ACC112 (cell line): ENCODE measurements around the gene MARCHF9.
"Not testable (repeated sequence)": the region's sequence is repeated elsewhere in the genome, so short reads cannot be mapped to it uniquely, and the experiment has no call there.

ENCODE experiments used
- H2AFZ ChIP-seq: fragments of 200-600 bp; sonication (generic); one replicate; pipeline ENCODE4 v1.6.0; 2017; ENCODE audit warnings: antibody characterized with exemption, low read length; ENCODE audit not compliant: unreplicated experiment
- H3K27ac ChIP-seq: fragments of 200-600 bp; sonication (generic); 2 replicates; pipeline ENCODE4 v1.5.1; 2014; ENCODE audit warnings: low read depth, mild to moderate bottlenecking, antibody characterized with exemption, low read length, moderate library complexity
- H3K27me3 ChIP-seq: fragments of 200-600 bp; sonication (generic); 2 replicates; pipeline ENCODE4 v1.6.1; 2014; ENCODE audit warnings: mild to moderate bottlenecking, antibody characterized with exemption, low read length, moderate library complexity, mixed read lengths; ENCODE audit not compliant: insufficient read depth
- H3K36me3 ChIP-seq: fragments of 200-600 bp; sonication (generic); 2 replicates; pipeline ENCODE4 v1.6.1; 2016; ENCODE audit warnings: mild to moderate bottlenecking, antibody characterized with exemption, low read length, moderate library complexity, mixed read lengths; ENCODE audit not compliant: insufficient read depth
- H3K4me1 ChIP-seq: fragments of 200-600 bp; sonication (generic); one replicate; pipeline ENCODE4 v1.6.1; 2016; ENCODE audit warnings: low read length, mixed read lengths; ENCODE audit not compliant: insufficient read depth, unreplicated experiment, control insufficient read depth
- H3K4me3 ChIP-seq: fragments of 200-600 bp; sonication (generic); 2 replicates; pipeline ENCODE4 v1.5.1; 2014; ENCODE audit warnings: mild to moderate bottlenecking, low read depth, low read length
- H3K79me2 ChIP-seq: fragments of 200-600 bp; sonication (generic); one replicate; pipeline ENCODE4 v1.6.0; 2016; ENCODE audit warnings: low read length; ENCODE audit not compliant: control insufficient read depth, unreplicated experiment, insufficient read depth

The MARCHF9 gene

DNA sequence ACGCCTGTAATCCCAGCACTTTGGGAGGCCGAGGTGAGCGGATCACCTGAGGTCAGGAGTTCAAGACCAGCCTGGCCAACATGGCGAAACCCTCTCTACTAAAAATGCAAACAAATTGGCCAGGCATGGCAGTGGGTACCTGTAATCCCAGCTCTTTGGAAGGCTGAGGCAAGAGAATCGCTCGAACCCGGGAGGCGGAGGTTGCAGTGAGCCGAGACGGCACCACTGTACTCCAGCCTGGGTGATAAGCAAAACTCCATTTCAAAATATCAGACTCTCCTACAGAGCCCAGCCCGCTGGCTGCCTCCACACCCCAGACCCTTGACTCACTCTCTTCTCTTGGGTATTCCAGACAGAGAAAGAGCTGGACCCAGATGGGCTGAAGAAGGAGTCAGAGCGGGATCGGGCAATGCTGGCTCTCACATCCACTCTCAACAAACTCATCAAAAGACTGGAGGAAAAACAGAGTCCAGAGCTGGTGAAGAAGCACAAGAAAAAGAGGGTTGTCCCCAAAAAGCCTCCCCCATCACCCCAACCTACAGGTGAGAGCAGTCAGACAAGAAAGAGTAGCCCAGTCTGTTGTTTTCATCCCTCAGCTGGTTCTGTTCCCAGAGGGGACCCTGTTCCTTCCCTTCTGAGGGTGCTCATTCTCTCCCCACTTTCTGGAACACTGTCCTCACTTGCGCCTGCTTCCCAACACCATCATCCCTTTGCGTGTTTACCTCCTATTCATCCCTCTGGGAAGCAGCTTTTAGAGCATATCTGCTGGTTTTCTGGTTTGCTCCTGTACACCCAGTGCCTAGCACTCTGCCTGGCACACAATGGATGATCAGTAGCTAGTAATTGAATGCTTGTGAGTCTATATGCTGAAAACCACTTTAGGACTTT, 36.0 kb upstream of the MARCHF9 start:
- H3K4me3 ChIP-seq: no peak overlapping the region
- H3K27me3 ChIP-seq: no peaks in the 10 kb centered on the region
- peaks cover 17% of the 10 kb centered on the region; the same call in 1 of the 2 replicates for H3K36me3 ChIP-seq
- H3K27ac ChIP-seq: no peak overlapping the region
- H3K79me2 ChIP-seq: no peaks in the 10 kb centered on the region
- H3K4me1 ChIP-seq: no peaks in the 10 kb centered on the region
- H2AFZ ChIP-seq: no peak overlapping the region

- Histone ChIP-seq H2AFZ (no peak overlapping the region), H3K27me3 (no peaks in the 10 kb centered on the region), H3K79me2 (no peaks in the 10 kb centered on the region), H3K4me1 (no peaks in the 10 kb centered on the region), H3K36me3 (peaks cover 17% of the 10 kb centered on the region; the same call in 1 of the 2 replicates), H3K4me3 (no peak overlapping the region), H3K27ac (no peak overlapping the region)
Measured at GRCh38 chr12:57719777-57720605, 34.9 kb upstream of the MARCHF9 start.

GRCh38 chr12:57720606-57721595, 34.0 kb upstream of the MARCHF9 start:
- Histone ChIP-seq H3K36me3 (peaks cover 17% of the 10 kb centered on the region; the same call in 1 of the 2 replicates), H3K79me2 (no peaks in the 10 kb centered on the region), H3K27me3 (no peaks in the 10 kb centered on the region), H3K4me1 (no peaks in the 10 kb centered on the region), H3K4me3 (no peak overlapping the region), H2AFZ (no peak overlapping the region), H3K27ac (no peak overlapping the region)

DNA sequence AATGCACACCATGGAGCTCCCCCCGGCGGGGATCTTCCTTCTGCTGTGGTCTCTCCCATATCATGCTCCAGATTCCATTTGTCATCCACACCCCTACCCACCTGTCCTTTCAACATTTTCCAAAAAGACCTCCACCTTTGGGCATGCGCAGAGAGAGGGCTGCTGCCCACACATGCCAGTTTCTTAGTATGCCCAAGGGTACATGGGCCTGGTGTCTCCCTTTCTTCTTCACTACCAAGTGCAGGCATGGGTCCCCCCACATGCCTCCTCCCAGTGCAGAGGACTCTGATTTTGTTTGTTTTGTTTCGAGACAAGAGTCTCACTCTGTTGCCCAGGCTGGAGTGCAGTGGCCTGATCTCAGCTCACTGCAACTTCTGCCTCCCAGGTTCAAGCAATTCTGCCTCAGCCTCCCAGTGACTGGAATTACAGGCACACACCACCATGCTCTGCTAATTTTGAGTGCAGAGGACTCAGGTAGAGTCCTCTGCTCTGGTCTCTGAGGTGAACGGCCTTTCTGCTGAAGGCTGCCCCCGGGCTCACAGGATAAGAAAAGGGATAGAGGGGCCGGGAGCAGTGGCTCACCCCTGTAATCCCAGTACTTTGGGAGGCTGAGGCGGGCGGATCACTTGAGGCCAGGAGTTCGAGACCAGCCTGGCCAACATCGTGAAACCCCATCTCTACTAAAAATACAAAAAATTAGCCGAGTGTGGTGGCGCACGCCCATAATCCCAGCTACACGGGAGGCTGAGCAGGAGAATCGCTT, 32.9 kb upstream of the MARCHF9 start:
- not testable (repeated sequence) for H3K27me3 ChIP-seq, H2AFZ ChIP-seq, H3K27ac ChIP-seq, H3K4me3 ChIP-seq, H3K79me2 ChIP-seq, H3K4me1 ChIP-seq
- H3K36me3 ChIP-seq: peaks cover 17% of the 10 kb centered on the region; the same call in 1 of the 2 replicates

DNA sequence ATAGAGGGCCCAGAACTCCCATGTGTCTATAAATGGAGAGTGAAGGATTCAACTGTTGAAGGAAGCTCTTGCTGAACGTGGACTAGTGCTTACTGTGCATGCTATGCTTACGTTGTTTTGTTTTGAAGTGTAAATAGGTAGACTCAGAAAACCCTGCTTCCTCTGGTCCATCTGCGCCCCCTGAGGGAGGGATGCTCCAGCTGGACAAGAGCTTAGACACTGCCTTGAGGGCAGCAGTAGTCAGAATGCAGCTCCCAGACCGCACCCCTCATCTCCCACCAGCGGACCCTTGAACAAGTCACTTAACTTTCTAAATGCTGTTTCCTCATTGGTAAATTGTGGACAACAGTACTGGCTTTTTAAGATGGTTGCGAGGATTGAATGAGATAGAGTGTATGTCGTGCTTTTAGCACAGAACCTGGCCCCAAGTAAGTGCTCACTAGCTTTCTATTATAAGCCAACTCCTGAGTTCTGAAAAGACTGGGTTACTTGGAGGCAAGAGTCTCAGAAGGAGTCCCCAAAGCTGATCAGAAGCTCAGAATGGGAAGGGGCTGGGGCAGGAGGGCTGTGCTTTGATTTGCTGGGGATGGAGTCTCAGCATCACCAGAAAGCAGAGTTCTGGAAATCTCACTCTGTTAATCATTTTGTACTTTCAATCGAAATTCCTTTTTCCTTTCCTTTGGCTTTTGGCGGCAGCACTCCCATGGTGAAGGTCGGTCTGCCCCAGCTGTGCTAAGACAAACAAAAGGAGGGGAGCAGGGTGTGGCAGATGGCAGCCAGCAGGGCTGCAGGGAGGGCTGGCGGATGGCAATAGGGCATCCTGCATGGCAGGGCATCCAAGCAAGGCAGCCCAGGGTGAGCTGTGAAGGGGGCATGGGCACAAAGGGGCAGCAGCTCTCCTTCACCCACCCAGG, 31.9 kb upstream of the MARCHF9 start:
- Histone ChIP-seq H3K4me1 (no peaks in the 10 kb centered on the region), H3K79me2 (no peaks in the 10 kb centered on the region), H3K27me3 (peaks cover 3% of the 10 kb centered on the region; the same call in 1 of the 2 replicates), H3K4me3 (no peak overlapping the region), H3K36me3 (peaks cover 17% of the 10 kb centered on the region; the same call in 1 of the 2 replicates), H2AFZ (no peak overlapping the region), H3K27ac (no peak overlapping the region)

- no peaks in the 10 kb centered on the region for H3K79me2 ChIP-seq
- no peak overlapping the region for H3K27ac ChIP-seq
- peaks cover 3% of the 10 kb centered on the region; the same call in 1 of the 2 replicates for H3K27me3 ChIP-seq
Measured at GRCh38 chr12:57723630-57723962, 31.3 kb upstream of the MARCHF9 start.

DNA sequence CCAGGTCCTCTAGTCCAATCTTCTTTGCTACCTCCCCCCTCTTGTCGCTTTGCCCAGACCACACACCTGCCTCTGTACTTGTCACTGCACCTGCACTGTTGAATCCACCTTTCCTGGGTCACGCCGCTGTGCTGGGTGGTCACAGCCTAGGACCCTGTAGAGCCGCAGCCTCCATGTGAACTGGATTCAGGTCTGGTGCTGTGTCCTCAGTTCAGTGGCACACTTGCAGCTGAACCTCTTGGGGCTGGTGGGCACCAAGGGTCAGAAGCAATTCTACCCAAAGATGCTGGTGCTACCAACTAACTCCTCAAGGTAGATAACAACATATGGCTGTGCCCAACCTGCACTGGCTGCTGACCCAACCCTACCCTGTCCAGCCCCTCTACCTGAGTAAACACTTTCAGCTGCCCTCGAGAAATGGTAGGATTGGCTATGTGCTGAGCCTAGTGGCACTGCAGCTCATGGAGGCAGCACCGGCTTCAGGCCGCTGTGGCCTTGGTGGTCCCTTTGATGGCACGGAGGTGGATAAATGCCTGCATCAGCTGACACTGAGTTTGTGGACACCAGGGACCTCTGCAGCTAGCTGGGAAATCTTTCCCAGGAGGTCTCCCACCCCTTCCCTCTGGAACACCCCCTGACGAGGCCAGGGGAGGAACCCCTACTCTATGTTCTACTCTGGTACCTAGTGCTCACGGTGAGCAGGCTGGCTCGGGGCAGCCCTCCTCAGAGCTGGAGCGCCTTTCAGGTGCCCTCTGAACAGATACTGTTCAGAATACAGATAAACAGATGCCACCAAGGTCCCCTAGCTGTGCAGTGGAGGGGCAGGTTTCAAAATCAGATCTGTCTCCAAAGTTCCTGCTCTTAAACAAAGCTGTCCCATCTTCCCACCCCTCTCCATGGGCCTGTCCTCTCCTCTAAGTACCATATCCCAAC, 30.6 kb upstream of the MARCHF9 start:
- Histone ChIP-seq H3K36me3 (peaks cover 8% of the 10 kb centered on the region; the same call in 1 of the 2 replicates), H3K4me3 (no peak overlapping the region), H3K4me1 (no peaks in the 10 kb centered on the region), H3K79me2 (no peaks in the 10 kb centered on the region), H3K27ac (no peak overlapping the region), H2AFZ (no peak overlapping the region), H3K27me3 (peaks cover 3% of the 10 kb centered on the region; the same call in 1 of the 2 replicates)

More at GRCh38 chr12:57723630-57723962, 31.3 kb upstream of the MARCHF9 start:
- Histone ChIP-seq H3K4me1 (no peaks in the 10 kb centered on the region), H3K36me3 (peaks cover 13% of the 10 kb centered on the region; the same call in 1 of the 2 replicates), H3K4me3 (no peak overlapping the region), H2AFZ (no peak overlapping the region)

DNA sequence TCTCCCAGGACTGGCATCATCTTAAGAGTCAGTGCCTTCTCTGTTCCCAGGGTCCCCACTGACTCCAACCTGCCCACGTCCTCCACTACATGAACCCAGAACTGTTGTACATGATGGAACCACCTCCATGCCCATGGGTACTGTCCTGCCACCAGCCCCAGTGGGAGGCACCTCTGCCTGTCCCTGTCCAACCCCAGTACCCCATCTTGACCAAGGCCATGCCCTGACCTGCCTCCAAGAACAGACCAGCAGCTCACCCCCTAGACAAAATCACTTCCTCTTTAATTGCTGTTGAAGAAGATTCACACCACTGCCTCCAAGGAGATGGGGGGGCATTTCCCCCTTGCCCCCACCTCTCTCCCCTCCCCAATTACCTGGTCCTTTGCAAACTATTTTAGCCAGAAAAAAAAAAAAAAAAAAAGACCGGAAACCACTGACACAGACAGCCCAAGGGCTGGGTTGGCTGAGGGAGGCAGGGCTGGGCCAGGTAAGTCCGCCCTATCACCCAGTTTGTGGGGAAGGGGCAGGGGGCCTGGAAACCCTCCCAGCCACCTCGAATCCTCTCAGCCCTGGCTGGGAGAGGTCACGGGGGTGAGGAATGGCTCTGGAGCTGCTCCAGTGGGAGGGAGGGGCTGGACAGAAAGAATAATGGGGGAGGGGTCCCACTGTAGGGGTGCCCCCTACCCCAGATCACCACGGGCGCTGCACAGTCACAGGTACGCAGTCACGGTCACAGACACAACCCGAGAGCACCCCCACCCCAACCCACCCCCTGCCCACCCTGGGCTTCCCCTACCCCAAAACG, 29.8 kb upstream of the MARCHF9 start:
- Histone ChIP-seq H3K27ac (no peak overlapping the region), H3K79me2 (no peaks in the 10 kb centered on the region), H3K4me1 (no peaks in the 10 kb centered on the region), H3K27me3 (peaks cover 3% of the 10 kb centered on the region; the same call in 1 of the 2 replicates), H2AFZ (no peak overlapping the region), H3K36me3 (0 out of 2 replicates have a peak, but pooled peaks cover 2% of the 10 kb centered on the region), H3K4me3 (no peak overlapping the region)
